Loucy (cell line): Measurements from ENCODE around the gene KRTAP4-11.

Source experiments
- H2AFZ ChIP-seq: fragments of 200-600 bp; sonication (generic); 2 replicates; pipeline ENCODE4 v1.6.0; 2016; ENCODE audit warnings: antibody characterized with exemption, mild to moderate bottlenecking, low read length, moderate library complexity
- H3F3A ChIP-seq: fragments of 200-600 bp; 2 replicates; pipeline ENCODE4 v1.6.0; 2016; ENCODE audit warnings: antibody characterized with exemption, low read depth, mild to moderate bottlenecking
- H3K27me3 ChIP-seq: fragments of 200-600 bp; sonication (generic); 2 replicates; pipeline ENCODE4 v1.6.1; 2014; ENCODE audit warnings: low read length, mild to moderate bottlenecking; ENCODE audit not compliant: insufficient read depth, poor library complexity, severe bottlenecking
- H3K36me3 ChIP-seq: fragments of 200-600 bp; sonication (generic); 2 replicates; pipeline ENCODE4 v1.6.1; 2016; ENCODE audit warnings: low read length; ENCODE audit not compliant: insufficient read depth
- H3K4me1 ChIP-seq: fragments of 200-600 bp; sonication (generic); 2 replicates; pipeline ENCODE4 v1.5.1; 2014; ENCODE audit warnings: low read length, mild to moderate bottlenecking; ENCODE audit not compliant: insufficient read depth, poor library complexity, severe bottlenecking
- H3K4me2 ChIP-seq: fragments of 200-600 bp; sonication (generic); 2 replicates; pipeline ENCODE4 v1.6.0; 2014; ENCODE audit warnings: antibody characterized with exemption, low read length, low read depth, mild to moderate bottlenecking; ENCODE audit not compliant: poor library complexity, severe bottlenecking
- H3K4me3 ChIP-seq: fragments of 200-600 bp; sonication (generic); 2 replicates; pipeline ENCODE4 v1.5.1; 2014; ENCODE audit warnings: low read length, mild to moderate bottlenecking, mixed read lengths; ENCODE audit not compliant: poor library complexity, severe bottlenecking
- H3K79me2 ChIP-seq: fragments of 200-600 bp; sonication (generic); 2 replicates; pipeline ENCODE4 v1.6.1; 2014; ENCODE audit warnings: low read length; ENCODE audit not compliant: insufficient read depth
- H3K9ac ChIP-seq: fragments of 200-600 bp; sonication (generic); 2 replicates; pipeline ENCODE4 v1.6.0; 2014; ENCODE audit warnings: mild to moderate bottlenecking, low read depth, low read length, moderate library complexity; ENCODE audit not compliant: poor library complexity, severe bottlenecking
- H3K9me2 ChIP-seq: fragments of 200-600 bp; sonication (generic); replicated peaks from 2 replicates; pipeline ENCODE4 v1.6.1; 2016; ENCODE audit warnings: low read depth, low read length, mixed read lengths
- H3K9me3 ChIP-seq: fragments of 200-600 bp; sonication (generic); 2 replicates; pipeline ENCODE4 v1.6.1; 2014; ENCODE audit warnings: mild to moderate bottlenecking, antibody characterized with exemption, low read length, low read depth; ENCODE audit not compliant: insufficient read depth
- H4K20me1 ChIP-seq: fragments of 200-600 bp; sonication (generic); 2 replicates; pipeline ENCODE4 v1.6.0; 2014; ENCODE audit warnings: antibody characterized with exemption, low read length, mild to moderate bottlenecking; ENCODE audit not compliant: insufficient read depth, poor library complexity, severe bottlenecking
- CTCF ChIP-seq: fragments of 200-600 bp; sonication (generic); conservative IDR thresholded peaks from 2 replicates; pipeline ENCODE4 v1.5.1; 2014; ENCODE audit warnings: mild to moderate bottlenecking, antibody characterized with exemption, low read length
- EZH2phosphoT487 ChIP-seq: fragments of 200-600 bp; IDR thresholded peaks from 2 replicates; pipeline ENCODE4 v1.6.1; 2018; ENCODE audit warnings: antibody characterized with exemption, mild to moderate bottlenecking, moderate library complexity, borderline replicate concordance

KRTAP4-11 gene

GRCh38 chr17:41082626-41083025 is 35.5 kb downstream of the KRTAP4-11 start:
- no peaks in the 10 kb centered on the region for H3K9me3 ChIP-seq
- TF ChIP-seq CTCF (no peak), EZH2phosphoT487 (no peak)
- H3F3A ChIP-seq = no peaks in the 10 kb centered on the region
- H3K36me3 ChIP-seq = no peaks in the 10 kb centered on the region
- no peaks in the 10 kb centered on the region for H4K20me1 ChIP-seq
- no peaks in the 10 kb centered on the region for H3K79me2 ChIP-seq
- H2AFZ ChIP-seq = no peak overlapping the region
- H3K27me3 ChIP-seq = no peaks in the 10 kb centered on the region
- no peak overlapping the region for H3K4me2 ChIP-seq
- H3K4me1 ChIP-seq = no peaks in the 10 kb centered on the region
- no peak overlapping the region for H3K4me3 ChIP-seq
- H3K9me2 ChIP-seq = no peaks in the 10 kb centered on the region
- no peak overlapping the region for H3K9ac ChIP-seq

GRCh38 chr17:41076788-41077187 is 41.4 kb downstream of the KRTAP4-11 start:
- Histone ChIP-seq H3K36me3 (no peaks in the 10 kb centered on the region), H3K9me3 (no peaks in the 10 kb centered on the region), H3F3A (no peaks in the 10 kb centered on the region), H3K9ac (no peak overlapping the region), H2AFZ (no peak overlapping the region), H4K20me1 (no peaks in the 10 kb centered on the region), H3K4me1 (no peaks in the 10 kb centered on the region), H3K27me3 (no peaks in the 10 kb centered on the region), H3K9me2 (no peaks in the 10 kb centered on the region), H3K4me3 (no peak overlapping the region), H3K79me2 (no peaks in the 10 kb centered on the region), H3K4me2 (no peak overlapping the region)
- TF ChIP-seq EZH2phosphoT487 (no peak), CTCF (no peak)

- Histone ChIP-seq H4K20me1 (no peaks in the 10 kb centered on the region), H3K9ac (no peak overlapping the region), H2AFZ (no peak overlapping the region), H3K4me3 (no peak overlapping the region), H3K9me2 (no peaks in the 10 kb centered on the region), H3K27me3 (no peaks in the 10 kb centered on the region), H3K9me3 (no peaks in the 10 kb centered on the region), H3K4me2 (no peak overlapping the region), H3K36me3 (no peaks in the 10 kb centered on the region), H3K4me1 (peaks cover 8% of the 10 kb centered on the region), H3F3A (no peaks in the 10 kb centered on the region), H3K79me2 (no peaks in the 10 kb centered on the region)
- no peak for TF ChIP-seq CTCF
- TF ChIP-seq EZH2phosphoT487 = no peak
Measured at GRCh38 chr17:41073676-41074075, 44.5 kb downstream of the KRTAP4-11 start.
